Liver (tissue), 3 donors: Measurements from ENCODE around the gene MICAL2.

ENCODE experiments used
- EGR1 ChIP-seq, 2 donors: IDR thresholded peaks; 2 replicates each; pipeline ENCODE4 v1.6.1; 2016 to 2018; ENCODE audit warnings: antibody characterized with exemption in 2 of 2, low read depth in 2 of 2
- JUND ChIP-seq, 2 donors: IDR thresholded peaks; 2 replicates each; pipeline ENCODE4 v1.6.1; 2016; ENCODE audit warnings: antibody characterized with exemption in 2 of 2
- RXRA ChIP-seq, 2 donors: IDR thresholded peaks; 2 replicates each; pipeline ENCODE4 v1.6.1; 2017 to 2018; ENCODE audit warnings: antibody characterized with exemption in 2 of 2, mild to moderate bottlenecking in 1 of 2
- SP1 ChIP-seq: IDR thresholded peaks from 2 replicates; pipeline ENCODE4 v1.6.1; 2018; ENCODE audit warnings: antibody characterized with exemption, mild to moderate bottlenecking
- TAF1 ChIP-seq: conservative IDR thresholded peaks from 2 replicates; pipeline ENCODE4 v1.6.1; 2016; ENCODE audit warnings: antibody characterized with exemption, mild to moderate bottlenecking
- YY1 ChIP-seq: IDR thresholded peaks from 2 replicates; pipeline ENCODE4 v1.6.1; 2016; ENCODE audit warnings: antibody characterized with exemption, mild to moderate bottlenecking
- TF ChIP-seq, protein P1 (sequence below): fragments of 150-350 bp; IDR thresholded peaks from 2 replicates; pipeline ENCODE4 v1.5.1; 2017; ENCODE audit warnings: improper control_type of control experiment, low read depth, low read length; ENCODE audit not compliant: missing input control
- TF ChIP-seq, protein P2 (sequence below): IDR thresholded peaks from 2 replicates; pipeline ENCODE4 v1.6.1; 2016; ENCODE audit warnings: antibody characterized with exemption
- TF ChIP-seq, protein P3 (sequence below): IDR thresholded peaks from 2 replicates; pipeline ENCODE4 v1.6.1; 2016; ENCODE audit warnings: antibody characterized with exemption
- TF ChIP-seq, protein P4 (sequence below): IDR thresholded peaks from 2 replicates; pipeline ENCODE4 v1.6.1; 2016; ENCODE audit warnings: antibody characterized with exemption, mild to moderate bottlenecking
- donor health status: healthy.
- donor health status: healthy.

DNA sequence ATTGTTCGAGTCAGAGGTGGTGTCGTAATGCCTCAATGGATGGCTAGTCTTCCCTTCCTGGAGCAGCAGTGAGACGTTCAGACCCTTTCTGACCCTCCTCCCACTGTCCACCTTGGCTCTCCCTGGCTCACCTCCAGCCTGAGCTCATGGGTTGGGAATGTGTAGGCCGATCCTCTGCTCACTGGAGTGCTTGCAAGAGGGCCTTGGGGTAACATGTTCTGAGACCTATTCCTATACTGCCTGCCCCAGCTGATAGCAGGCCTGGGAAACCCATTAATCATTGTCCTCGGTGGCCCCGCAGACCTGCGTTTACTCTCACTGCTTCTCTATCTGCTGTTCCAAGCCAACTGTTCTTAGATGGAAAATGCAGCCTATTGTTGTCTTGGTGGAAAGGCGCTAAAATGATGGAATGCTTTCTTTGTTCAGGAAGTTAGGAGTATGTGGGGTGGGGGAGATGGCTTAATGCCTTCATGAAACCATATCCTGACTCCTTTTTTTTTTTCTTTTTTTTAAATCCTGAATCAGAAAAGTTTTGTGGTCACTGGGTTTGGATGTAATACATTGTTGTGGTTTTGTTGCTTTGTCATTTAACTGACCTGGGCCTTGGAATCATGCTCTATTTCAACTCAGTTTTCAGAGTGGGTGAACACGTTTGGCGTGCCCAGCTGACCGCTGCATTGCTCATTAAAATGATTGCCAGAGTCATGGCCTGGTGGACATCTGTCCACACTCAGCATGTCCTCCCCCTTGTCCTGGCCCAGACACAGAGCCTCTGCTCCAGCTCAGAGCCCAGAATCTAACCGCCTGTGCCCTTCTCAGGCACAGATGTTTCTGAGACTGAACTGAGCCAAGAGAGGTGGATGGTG is 72.5 kb downstream of the MICAL2 start:
- TF ChIP-seq RXRA (IDR thresholded peaks at IDR 0.05) (no peak), EGR1 (IDR thresholded peaks at IDR 0.05; ENCODE audit: low read depth in 2 of 2) (no peak), SP1 (no peak), YY1 (no peak), TAF1 (no peak), JUND (IDR thresholded peaks at IDR 0.05) (no peak)
- TF ChIP-seq, protein P1, sequence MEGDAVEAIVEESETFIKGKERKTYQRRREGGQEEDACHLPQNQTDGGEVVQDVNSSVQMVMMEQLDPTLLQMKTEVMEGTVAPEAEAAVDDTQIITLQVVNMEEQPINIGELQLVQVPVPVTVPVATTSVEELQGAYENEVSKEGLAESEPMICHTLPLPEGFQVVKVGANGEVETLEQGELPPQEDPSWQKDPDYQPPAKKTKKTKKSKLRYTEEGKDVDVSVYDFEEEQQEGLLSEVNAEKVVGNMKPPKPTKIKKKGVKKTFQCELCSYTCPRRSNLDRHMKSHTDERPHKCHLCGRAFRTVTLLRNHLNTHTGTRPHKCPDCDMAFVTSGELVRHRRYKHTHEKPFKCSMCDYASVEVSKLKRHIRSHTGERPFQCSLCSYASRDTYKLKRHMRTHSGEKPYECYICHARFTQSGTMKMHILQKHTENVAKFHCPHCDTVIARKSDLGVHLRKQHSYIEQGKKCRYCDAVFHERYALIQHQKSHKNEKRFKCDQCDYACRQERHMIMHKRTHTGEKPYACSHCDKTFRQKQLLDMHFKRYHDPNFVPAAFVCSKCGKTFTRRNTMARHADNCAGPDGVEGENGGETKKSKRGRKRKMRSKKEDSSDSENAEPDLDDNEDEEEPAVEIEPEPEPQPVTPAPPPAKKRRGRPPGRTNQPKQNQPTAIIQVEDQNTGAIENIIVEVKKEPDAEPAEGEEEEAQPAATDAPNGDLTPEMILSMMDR, result no peak
- TF ChIP-seq, protein P2, sequence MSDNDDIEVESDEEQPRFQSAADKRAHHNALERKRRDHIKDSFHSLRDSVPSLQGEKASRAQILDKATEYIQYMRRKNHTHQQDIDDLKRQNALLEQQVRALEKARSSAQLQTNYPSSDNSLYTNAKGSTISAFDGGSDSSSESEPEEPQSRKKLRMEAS, result no peak
- TF ChIP-seq, protein P3, sequence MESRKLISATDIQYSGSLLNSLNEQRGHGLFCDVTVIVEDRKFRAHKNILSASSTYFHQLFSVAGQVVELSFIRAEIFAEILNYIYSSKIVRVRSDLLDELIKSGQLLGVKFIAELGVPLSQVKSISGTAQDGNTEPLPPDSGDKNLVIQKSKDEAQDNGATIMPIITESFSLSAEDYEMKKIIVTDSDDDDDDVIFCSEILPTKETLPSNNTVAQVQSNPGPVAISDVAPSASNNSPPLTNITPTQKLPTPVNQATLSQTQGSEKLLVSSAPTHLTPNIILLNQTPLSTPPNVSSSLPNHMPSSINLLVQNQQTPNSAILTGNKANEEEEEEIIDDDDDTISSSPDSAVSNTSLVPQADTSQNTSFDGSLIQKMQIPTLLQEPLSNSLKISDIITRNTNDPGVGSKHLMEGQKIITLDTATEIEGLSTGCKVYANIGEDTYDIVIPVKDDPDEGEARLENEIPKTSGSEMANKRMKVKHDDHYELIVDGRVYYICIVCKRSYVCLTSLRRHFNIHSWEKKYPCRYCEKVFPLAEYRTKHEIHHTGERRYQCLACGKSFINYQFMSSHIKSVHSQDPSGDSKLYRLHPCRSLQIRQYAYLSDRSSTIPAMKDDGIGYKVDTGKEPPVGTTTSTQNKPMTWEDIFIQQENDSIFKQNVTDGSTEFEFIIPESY, result no peak
- TF ChIP-seq, protein P4, sequence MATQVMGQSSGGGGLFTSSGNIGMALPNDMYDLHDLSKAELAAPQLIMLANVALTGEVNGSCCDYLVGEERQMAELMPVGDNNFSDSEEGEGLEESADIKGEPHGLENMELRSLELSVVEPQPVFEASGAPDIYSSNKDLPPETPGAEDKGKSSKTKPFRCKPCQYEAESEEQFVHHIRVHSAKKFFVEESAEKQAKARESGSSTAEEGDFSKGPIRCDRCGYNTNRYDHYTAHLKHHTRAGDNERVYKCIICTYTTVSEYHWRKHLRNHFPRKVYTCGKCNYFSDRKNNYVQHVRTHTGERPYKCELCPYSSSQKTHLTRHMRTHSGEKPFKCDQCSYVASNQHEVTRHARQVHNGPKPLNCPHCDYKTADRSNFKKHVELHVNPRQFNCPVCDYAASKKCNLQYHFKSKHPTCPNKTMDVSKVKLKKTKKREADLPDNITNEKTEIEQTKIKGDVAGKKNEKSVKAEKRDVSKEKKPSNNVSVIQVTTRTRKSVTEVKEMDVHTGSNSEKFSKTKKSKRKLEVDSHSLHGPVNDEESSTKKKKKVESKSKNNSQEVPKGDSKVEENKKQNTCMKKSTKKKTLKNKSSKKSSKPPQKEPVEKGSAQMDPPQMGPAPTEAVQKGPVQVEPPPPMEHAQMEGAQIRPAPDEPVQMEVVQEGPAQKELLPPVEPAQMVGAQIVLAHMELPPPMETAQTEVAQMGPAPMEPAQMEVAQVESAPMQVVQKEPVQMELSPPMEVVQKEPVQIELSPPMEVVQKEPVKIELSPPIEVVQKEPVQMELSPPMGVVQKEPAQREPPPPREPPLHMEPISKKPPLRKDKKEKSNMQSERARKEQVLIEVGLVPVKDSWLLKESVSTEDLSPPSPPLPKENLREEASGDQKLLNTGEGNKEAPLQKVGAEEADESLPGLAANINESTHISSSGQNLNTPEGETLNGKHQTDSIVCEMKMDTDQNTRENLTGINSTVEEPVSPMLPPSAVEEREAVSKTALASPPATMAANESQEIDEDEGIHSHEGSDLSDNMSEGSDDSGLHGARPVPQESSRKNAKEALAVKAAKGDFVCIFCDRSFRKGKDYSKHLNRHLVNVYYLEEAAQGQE, result no peak
